OCI-LY3 (cell line): ENCODE data around the gene BTBD18.

Experiments used
- EZH2phosphoT487 ChIP-seq: fragments of 200-600 bp; shearing (Covaris generic); IDR thresholded peaks from 2 replicates; pipeline ENCODE4 v1.6.1; 2018; ENCODE audit warnings: antibody characterized with exemption, mixed run types, low read depth
- TF ChIP-seq, protein P1 (sequence below): fragments of 200-600, 300-600 bp; sonication (generic); IDR thresholded peaks from 2 replicates; pipeline ENCODE4 v1.5.1; 2014; ENCODE audit warnings: antibody characterized with exemption, low read length, low read depth

DNA sequence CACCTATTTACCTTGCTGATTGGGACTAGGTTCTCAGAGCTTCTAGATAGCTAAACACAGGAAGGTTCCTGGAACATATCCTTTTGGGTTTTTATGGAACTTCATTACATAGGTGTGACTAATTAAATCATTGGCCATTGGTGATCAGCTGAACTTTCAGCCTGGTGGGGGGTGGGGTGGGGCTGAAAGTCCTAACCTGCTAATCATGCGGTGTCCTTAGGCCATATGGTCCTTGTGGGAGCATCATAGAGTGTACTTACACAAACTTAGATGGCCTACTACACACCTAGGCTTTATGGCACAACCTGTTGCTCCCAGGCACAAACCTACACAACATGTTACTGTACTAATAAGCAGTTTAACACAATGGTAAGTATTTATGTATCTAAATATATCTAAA is 19.0 kb downstream of the BTBD18 start:
- TF ChIP-seq, protein P1, sequence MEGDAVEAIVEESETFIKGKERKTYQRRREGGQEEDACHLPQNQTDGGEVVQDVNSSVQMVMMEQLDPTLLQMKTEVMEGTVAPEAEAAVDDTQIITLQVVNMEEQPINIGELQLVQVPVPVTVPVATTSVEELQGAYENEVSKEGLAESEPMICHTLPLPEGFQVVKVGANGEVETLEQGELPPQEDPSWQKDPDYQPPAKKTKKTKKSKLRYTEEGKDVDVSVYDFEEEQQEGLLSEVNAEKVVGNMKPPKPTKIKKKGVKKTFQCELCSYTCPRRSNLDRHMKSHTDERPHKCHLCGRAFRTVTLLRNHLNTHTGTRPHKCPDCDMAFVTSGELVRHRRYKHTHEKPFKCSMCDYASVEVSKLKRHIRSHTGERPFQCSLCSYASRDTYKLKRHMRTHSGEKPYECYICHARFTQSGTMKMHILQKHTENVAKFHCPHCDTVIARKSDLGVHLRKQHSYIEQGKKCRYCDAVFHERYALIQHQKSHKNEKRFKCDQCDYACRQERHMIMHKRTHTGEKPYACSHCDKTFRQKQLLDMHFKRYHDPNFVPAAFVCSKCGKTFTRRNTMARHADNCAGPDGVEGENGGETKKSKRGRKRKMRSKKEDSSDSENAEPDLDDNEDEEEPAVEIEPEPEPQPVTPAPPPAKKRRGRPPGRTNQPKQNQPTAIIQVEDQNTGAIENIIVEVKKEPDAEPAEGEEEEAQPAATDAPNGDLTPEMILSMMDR: no peak
- no peak for TF ChIP-seq EZH2phosphoT487
